Parathyroid adenoma (tissue), 2 donors: Measurements from ENCODE around the gene EIF4H.

Experiments used
- H2AFZ ChIP-seq: fragments of 300-600 bp; sonication (generic); one replicate; pipeline ENCODE4 v1.7.0; 2017; ENCODE audit warnings: antibody characterized with exemption, mild to moderate bottlenecking
- H3K27ac ChIP-seq: fragments of 300-600 bp; sonication (generic); one replicate; pipeline ENCODE4 v1.7.0; 2017
- H3K27me3 ChIP-seq: fragments of 300-600 bp; sonication (generic); one replicate; pipeline ENCODE4 v1.7.0; 2017; ENCODE audit warnings: low read length; ENCODE audit not compliant: control insufficient read depth, insufficient read depth
- H3K36me3 ChIP-seq: fragments of 300-600 bp; sonication (generic); one replicate; pipeline ENCODE4 v1.7.0; 2017; ENCODE audit warnings: low read length; ENCODE audit not compliant: control insufficient read depth, insufficient read depth
- H3K4me1 ChIP-seq: fragments of 300-600 bp; sonication (generic); one replicate; pipeline ENCODE4 v1.7.0; 2017; ENCODE audit warnings: control low read depth
- H3K4me2 ChIP-seq: fragments of 300-600 bp; sonication (generic); one replicate; pipeline ENCODE4 v1.7.0; 2017; ENCODE audit warnings: low read length
- H3K4me3 ChIP-seq: fragments of 300-600 bp; sonication (generic); one replicate; pipeline ENCODE4 v1.7.0; 2017; ENCODE audit warnings: low read depth, low read length
- H3K79me2 ChIP-seq: fragments of 300-600 bp; sonication (generic); one replicate; pipeline ENCODE4 v1.7.0; 2017; ENCODE audit warnings: control low read depth
- H3K9ac ChIP-seq: fragments of 300-600 bp; sonication (generic); one replicate; pipeline ENCODE4 v1.7.0; 2017; ENCODE audit warnings: mild to moderate bottlenecking
- H3K9me3 ChIP-seq: fragments of 300-600 bp; sonication (generic); one replicate; pipeline ENCODE4 v1.7.0; 2017; ENCODE audit warnings: low read length; ENCODE audit not compliant: control insufficient read depth
- CTCF ChIP-seq: fragments of 300-600 bp; sonication (generic); IDR thresholded peaks from one replicate; pipeline ENCODE4 v1.7.0; 2017; ENCODE audit warnings: antibody characterized with exemption, mild to moderate bottlenecking
- donor health status: primary hyperparathyroidism.

EIF4H gene

GRCh38 chr7:74134117-74134620 lies 40.0 kb upstream of the EIF4H start:
- Histone ChIP-seq H3K36me3 (no peaks in the 10 kb centered on the region), H3K27me3 (no peaks in the 10 kb centered on the region), H3K27ac (no peak overlapping the region), H3K4me3 (no peak overlapping the region), H3K79me2 (no peaks in the 10 kb centered on the region), H2AFZ (no peak overlapping the region), H3K4me1 (no peaks in the 10 kb centered on the region), H3K4me2 (no peak overlapping the region), H3K9ac (no peak overlapping the region), H3K9me3 (no peaks in the 10 kb centered on the region)
- TF ChIP-seq CTCF: no peak

- no peak for TF ChIP-seq CTCF
- H3K4me2 ChIP-seq: no peak overlapping the region
- H3K4me1 ChIP-seq: no peaks in the 10 kb centered on the region
- no peaks in the 10 kb centered on the region for H3K27me3 ChIP-seq
- no peaks in the 10 kb centered on the region for H3K9me3 ChIP-seq
- no peak overlapping the region for H2AFZ ChIP-seq
- no peaks in the 10 kb centered on the region for H3K36me3 ChIP-seq
- no peaks in the 10 kb centered on the region for H3K79me2 ChIP-seq
- H3K9ac ChIP-seq: no peak overlapping the region
- H3K4me3 ChIP-seq: no peak overlapping the region
- no peak overlapping the region for H3K27ac ChIP-seq
Measured at GRCh38 chr7:74138334-74138867, 35.8 kb upstream of the EIF4H start.

GRCh38 chr7:74138945-74139843 lies 35.0 kb upstream of the EIF4H start:
- H3K27me3 ChIP-seq: no peaks in the 10 kb centered on the region
- no peak overlapping the region for H2AFZ ChIP-seq
- H3K27ac ChIP-seq: no peak overlapping the region
- TF ChIP-seq CTCF: no peak
- H3K4me3 ChIP-seq: no peak overlapping the region
- no peaks in the 10 kb centered on the region for H3K9me3 ChIP-seq
- no peak overlapping the region for H3K9ac ChIP-seq
- H3K36me3 ChIP-seq: no peaks in the 10 kb centered on the region
- no peak overlapping the region for H3K4me2 ChIP-seq
- H3K79me2 ChIP-seq: no peaks in the 10 kb centered on the region
- H3K4me1 ChIP-seq: no peaks in the 10 kb centered on the region

- Histone ChIP-seq H3K9ac (no peak overlapping the region), H3K4me2 (no peak overlapping the region), H3K9me3 (no peaks in the 10 kb centered on the region), H3K4me3 (no peak overlapping the region), H3K27ac (no peak overlapping the region), H3K36me3 (no peaks in the 10 kb centered on the region), H3K27me3 (no peaks in the 10 kb centered on the region), H3K4me1 (no peaks in the 10 kb centered on the region), H3K79me2 (no peaks in the 10 kb centered on the region), H2AFZ (no peak overlapping the region)
- TF ChIP-seq CTCF: no peak
Measured at GRCh38 chr7:74141705-74142104, 32.5 kb upstream of the EIF4H start.
